ENCODE results near the gene EDN2.

The EDN2 gene

DNA sequence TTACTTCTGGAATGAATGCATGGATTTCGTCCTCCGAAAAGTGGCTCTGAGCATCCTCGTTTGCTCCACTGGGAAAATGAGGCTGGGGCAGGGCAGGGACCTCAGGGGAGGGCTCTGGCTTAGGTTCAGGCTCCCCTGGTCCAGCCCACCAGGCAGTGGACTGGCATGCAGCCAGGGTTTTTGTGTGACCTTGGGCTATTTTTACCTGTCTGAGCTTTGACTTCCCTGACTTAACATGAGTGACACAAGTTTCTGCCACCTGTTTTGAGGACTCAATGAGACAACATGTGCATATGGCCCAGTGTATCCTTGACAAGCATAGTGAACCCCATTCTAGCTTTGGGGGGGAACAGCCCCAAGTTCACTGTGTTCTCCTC is 32.6 kb upstream of the EDN2 start:
- no peak for DNase-seq (ENCODE audit: low read depth)

DNA sequence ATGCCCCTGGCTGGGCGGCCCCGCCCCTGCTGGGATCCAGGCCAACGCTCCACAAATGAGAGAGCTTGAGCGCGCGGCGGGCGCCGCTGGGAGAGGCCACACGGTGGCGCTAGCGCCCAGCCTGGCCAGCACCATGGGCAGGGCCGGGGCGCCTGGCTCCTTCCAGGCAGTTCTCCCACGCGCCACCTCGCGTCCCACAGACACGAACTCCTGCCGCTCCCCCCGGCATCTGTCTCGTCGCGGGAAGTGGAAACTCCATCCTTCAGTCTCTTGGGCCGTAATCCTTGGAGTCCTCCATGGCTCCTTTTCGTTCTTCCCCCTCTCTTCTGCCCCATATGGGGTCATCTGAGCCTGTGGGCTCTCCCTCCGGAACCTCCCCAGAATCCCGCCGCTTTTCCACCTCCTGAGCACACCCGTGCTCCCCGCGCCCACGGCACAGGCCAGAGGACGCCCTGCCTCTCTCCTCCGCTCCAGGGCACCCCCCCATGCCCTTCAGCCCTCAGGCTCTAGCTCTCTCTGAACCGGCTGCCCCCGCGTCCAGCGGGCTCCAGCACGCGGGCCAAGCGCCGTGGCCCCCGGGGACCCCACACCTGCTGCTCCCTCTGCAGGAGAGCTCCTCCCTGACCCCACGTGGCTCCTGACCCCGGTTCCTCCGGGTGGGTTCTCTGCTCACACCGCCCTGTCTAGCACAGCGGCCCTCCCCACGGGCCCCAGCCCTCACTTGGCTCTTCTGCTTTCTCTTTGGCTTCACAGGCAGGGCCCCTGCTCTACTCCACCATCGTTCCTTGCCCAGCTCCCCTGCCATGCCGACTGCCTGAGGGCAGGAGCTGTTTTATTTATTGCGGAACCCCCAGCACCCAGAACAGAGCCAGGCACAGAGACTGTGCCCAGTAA is 31.9 kb upstream of the EDN2 start:
- DNase-seq (ENCODE audit: low read depth): peak; percentile 66

- no peak for DNase-seq (ENCODE audit: low read depth)
Measured at GRCh38 chr1:41515778-41516167, 31.3 kb upstream of the EDN2 start.

GRCh38 chr1:41515131-41515678 is 30.7 kb upstream of the EDN2 start:
- no peak for DNase-seq (ENCODE audit: low read depth)

GRCh38 chr1:41514381-41514780 is 29.9 kb upstream of the EDN2 start:
- DNase-seq (ENCODE audit: low read depth): no peak

- DNase-seq (ENCODE audit: low read depth): no peak
Measured at GRCh38 chr1:41513383-41513735, 28.9 kb upstream of the EDN2 start.

DNA sequence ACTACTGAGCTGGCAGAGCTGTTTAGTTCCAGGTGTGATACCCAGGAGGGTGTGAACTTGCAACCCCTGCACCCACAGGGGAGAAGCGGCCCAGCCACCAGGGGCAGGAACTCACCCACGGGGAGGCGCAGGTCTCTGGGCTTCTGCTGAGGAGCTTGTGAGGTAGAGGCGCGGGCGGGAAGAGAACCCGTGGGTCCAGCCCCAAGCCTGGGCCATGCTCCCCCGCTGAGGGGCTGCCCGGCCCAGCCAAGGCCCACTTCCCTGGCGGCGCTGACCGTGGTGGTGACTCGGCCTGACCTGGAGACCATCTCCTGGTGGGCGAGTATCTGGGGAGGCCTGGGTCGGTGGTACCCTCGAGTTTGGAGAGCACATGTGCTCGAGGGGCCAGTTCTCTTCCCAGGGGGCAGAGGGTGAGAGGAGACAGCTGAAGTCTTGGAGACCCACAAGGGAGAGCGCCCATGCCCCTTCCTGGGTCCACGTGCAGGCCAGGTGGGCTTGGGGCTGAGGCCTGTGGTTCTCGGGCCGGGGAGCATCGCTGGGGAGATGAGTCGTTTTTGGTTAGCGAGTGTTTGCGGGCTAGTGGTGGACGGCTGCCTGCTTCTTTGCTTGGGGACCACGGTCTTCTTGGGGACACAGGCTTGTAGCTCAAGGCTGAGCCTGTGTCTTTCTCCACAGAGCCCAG is 28.4 kb upstream of the EDN2 start:
- DNase-seq (ENCODE audit: low read depth): no peak

- no peak for DNase-seq (ENCODE audit: low read depth)
Measured at GRCh38 chr1:41511239-41511540, 26.7 kb upstream of the EDN2 start.

DNA sequence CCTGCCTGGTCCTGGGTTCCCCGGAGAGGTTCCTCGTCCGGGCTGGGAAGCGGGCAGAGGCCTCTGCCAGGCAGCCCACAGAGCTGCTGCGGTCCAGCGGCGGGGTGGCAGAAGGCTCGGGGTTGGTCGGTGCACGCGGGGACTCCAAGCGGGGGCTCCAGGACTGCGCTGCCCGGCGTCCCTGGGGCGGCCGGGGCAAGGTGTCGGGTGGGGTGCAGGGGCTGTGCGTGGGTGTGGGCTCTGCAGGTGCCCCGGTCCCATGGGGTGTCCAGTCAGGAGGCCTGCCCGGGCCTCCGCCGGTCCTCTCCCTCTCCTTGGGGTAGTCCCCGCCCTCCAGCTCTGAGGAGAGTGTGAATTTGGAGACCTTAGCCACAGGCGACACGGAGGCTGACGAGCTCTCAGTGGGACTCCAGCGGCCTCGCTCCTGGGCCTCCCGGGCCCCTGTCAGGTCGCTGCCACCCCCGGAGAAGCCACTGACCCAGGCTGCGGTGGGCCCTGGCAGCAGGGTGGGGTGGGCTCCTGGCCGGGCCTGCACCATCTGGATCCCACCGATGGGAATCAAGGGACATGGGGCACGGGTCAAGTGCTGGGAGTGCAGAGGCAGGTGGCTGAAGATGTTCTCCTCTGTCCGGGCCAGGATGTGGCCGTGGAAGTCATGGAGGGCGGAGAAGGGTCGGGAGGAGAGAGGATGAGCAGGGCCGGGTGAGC is 26.2 kb upstream of the EDN2 start:
- DNase-seq (ENCODE audit: low read depth): no peak

DNA sequence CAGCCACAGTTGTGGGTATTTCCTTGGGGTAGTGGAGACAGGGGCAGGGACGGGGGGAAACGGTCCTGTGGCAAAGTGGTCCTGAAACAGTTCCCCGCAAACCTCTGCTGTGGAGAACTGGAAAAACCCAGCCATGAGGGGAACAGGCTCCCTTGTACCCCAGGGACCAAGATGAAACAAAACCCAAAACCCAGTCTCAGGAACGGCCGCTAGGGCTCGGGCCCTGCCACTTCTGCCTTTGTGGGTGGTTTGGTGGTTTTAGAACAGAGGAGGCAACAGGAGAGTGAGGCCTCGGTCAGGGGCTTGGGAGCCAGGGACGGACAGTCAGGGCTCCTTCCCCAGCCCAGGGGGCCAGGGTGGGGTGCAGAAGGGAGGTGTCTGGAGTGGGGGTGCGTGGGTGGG is 24.8 kb upstream of the EDN2 start:
- DNase-seq (ENCODE audit: low read depth): no peak

DNA sequence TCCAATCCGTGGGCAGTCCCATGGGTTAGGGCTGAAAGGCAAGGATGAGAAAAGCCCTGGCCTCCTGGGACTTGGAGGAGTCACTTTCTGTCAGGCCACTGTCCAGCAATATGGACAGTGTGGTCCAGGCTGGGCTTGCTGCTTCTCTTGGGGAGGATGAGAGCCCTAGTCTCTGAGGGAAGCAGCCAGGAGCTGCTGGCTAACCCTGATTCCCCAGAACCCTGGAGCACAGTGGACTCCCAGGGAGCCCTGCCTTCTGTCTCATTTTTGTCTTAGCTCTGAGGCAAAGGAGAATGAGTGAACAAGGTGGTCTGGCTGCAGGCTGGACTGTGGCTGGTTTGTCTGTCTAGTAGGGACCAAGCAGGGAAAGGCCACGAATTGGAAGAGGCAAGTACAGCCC is 23.8 kb upstream of the EDN2 start:
- DNase-seq (ENCODE audit: low read depth): no peak

DNA sequence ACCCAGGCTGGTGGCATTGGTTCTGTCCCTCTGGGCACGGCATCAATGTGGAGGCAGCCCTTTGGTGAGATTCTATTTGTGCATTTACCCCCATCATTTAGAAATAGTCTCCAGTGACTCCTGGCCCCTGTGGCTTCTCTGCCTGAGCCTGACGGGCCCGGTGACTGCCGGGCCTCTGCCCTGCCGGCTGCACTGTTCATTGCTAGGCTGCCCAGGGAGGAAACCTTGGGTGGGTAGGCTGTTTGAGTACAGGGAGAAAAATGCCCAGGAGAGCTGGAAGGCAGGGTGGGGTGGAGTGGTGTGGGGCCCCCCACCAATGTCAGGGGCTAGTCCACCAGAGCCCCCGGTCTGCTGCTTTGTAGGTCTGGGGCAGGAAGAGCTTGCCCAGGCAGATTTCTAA is 23.4 kb upstream of the EDN2 start:
- no peak for DNase-seq (ENCODE audit: low read depth)

DNA sequence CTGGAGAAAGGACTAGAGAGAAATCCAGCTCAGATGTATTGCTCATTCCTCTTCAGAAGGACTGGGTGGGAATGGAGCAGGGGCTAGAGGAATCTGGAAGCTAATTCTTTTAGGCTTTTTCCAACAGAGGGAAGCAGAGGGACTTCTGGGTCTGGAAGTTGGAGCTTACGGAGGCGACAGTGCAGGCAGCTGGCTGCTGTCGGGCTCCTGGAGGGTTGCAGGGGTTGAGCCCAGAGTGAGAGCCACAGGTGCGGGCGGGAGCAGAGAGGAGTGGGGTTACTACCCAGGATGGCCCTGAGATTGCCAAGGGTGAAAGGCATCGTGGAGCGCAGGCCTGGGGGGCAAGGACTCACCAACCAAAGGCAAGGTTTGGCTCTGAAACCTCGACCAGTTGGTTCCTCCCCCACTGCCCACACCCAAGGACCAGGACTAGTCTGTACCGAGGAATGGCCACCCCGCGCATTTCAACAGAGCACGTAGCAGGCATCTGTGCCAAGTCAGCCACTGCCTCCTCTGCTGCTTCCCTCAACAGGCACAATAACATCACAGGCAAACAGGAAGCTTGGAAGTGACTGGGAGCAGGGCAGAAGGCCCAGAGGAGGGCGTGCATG is 22.7 kb upstream of the EDN2 start:
- DNase-seq (ENCODE audit: low read depth): no peak

DNA sequence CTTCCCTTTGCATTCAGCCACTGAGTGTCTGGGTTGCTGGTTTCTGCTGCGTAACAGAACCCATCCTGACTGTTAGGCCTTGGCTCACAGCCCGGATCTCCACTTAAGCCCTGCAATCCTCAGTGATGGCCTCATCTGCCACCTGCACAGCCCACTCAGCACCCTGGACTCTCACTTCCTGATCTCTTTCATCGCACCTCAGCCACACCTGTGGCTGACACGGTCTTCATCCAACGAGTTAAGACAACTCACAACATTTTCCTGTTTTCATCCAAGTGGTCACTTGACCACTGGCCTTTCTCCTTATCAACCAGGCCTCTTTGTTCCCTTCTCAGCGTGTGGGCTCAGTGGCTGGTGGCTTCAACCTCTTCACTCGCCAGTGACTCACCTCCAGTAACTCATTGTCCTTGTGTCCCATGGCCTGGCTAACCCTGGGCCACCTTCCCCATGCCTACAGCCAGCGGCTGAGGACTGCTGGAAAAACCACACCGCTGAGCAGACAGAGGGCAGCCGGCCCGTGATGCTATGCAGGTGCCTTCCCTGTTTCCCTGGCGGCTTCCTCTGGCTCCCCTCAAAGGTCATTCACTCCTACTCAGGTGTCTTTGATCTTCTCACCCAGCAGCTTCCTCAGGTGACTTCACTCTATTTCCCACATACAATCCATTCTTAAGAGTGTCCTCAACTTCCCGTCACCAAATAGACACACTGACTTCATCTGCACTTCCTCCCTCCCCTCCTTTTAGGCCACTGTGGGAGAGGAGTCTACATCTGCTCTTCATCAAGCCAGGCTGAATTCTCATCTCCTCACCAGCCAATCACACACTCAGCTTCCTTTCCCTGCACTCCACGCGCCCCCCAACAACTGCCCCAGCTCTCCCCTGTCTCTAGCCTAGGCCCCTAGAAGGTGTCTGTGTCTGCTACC is 19.9 kb upstream of the EDN2 start:
- DNase-seq (ENCODE audit: low read depth): no peak

DNA sequence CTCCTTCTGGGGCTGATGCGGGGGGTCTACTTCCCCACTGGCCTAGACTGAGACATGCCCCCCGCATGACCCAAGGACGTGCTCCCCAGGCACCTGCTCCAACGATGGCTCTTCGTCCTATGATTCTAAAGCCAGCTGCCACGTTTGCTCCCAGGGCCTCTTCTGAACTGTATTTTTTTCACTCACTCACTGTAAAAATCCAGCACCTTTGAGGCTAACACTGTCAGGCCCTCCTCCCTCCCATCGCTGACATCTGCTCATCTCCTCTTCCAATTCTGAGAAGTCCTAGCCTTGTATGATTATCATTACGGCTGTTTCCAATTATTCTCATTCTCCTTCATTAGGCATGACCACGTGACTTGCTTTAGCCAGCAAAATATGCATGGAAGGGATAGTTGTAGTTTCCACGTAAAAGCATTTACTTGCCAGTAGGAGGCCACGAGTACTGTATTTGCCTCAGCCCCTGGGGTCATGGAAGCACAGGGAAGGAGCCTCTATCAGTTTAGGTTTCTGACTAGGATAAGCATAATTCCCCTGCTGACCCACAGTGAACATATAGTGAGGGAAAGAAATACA is 19.1 kb upstream of the EDN2 start:
- no peak for DNase-seq (ENCODE audit: low read depth)

DNA sequence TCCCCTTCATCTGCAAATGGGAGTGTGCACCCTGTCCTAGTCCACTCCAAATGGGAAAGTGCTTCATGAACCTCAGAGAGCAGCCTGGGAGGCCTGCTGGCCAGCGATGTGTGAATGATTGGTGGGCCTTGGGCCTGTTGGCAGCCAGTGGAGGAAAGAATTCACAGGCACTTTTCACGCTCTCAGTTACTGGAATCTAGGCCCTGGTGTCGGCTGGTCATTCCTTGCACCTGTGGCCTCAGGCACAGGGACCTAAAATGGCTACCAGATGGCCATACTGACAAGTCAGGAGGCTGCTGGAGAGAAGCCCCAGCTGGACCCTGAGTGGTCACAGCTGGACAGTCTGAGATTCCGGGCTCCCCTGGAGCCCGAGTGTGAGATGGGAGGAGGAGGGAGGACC is 18.4 kb upstream of the EDN2 start:
- no peak for DNase-seq (ENCODE audit: low read depth)

DNA sequence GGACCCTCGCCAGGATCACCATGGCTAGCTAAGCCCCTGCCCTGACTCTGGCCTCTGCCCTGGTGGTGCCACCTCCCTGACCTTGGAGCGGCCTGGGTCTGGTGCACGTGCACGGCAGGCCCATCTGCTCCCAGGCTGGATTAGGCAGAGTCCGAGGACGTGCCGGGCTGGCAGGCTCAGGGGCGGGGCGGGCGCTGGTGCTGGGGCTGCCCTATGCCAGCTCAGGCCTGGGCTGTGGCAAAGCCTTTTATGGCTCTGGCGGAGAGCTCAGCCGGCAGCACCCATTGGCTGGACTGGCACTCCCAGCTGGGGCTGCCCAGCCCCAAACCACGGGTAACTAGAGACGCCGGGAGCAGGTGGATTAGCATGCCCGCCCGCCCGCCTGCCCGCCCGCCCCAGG is 17.1 kb upstream of the EDN2 start:
- DNase-seq (ENCODE audit: low read depth): no peak

- no peak for DNase-seq (ENCODE audit: low read depth)
Measured at GRCh38 chr1:41500781-41501518, 16.5 kb upstream of the EDN2 start.

GRCh38 chr1:41500378-41500777 is 15.9 kb upstream of the EDN2 start:
- no peak for DNase-seq (ENCODE audit: low read depth)

DNA sequence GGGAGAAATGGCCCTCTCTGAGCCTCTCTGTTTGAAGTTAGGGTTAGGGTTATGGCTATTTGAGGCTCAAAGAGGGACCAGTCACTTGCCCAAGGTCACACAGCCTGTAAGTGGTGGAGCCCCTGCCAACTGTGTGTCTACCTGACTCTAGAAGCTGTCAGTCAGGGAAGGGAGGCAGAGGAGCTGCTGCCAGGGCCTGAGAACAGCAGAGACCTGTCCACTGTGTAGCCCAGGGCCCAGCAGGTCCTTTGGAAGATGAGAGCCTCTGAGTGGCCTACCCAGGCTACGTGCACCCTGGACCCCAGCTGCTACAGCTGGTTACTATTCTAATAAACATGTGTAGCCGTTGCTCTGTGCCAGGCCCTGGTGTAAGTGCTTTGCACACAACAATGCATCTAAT is 15.1 kb upstream of the EDN2 start:
- DNase-seq (ENCODE audit: low read depth): no peak
